Measurements from ENCODE around the gene VEZT. TPM values are rescaled to one million over a fixed set of nuclear protein-coding genes. Genes with fewer than 3 reads are reported as not detected.
"Not testable (repeated sequence)": the region's sequence is repeated elsewhere in the genome, so short reads cannot be mapped to it uniquely, and the experiment has no call there.

The VEZT gene
- total RNA-seq, 2 donors from 2014 or later: 35.5 to 63.1 TPM

GRCh38 chr12:95193139-95193538 is 24.5 kb upstream of the VEZT start:
- DNase-seq (ENCODE audit: low spot score in 2 of 2): no peak
- no peak for ATAC-seq
- Mint-ChIP-seq H3K36me3 (no peaks in the 10 kb centered on the region), H3K27ac (no peak overlapping the region), H3K9me3 (no peaks in the 10 kb centered on the region)

- ATAC-seq: no peak
- Mint-ChIP-seq H3K9me3 (no peaks in the 10 kb centered on the region), H3K36me3 (no peaks in the 10 kb centered on the region), H3K27ac (no peak overlapping the region)
- no peak for DNase-seq (ENCODE audit: low spot score in 2 of 2)
These were observed 22.5 kb upstream of the VEZT start for GRCh38 chr12:95195122-95195521.

GRCh38 chr12:95196875-95197569 is 20.6 kb upstream of the VEZT start:
- H3K27ac Mint-ChIP-seq; H3K36me3 Mint-ChIP-seq; H3K9me3 Mint-ChIP-seq; DNase-seq (ENCODE audit: low spot score in 2 of 2); ATAC-seq: not testable (repeated sequence)

- DNase-seq (ENCODE audit: low spot score in 2 of 2) (no peak), ATAC-seq (no peak)
These were observed 20.0 kb upstream of the VEZT start for GRCh38 chr12:95197636-95198035.

GRCh38 chr12:95198914-95199313 is 18.7 kb upstream of the VEZT start:
- ATAC-seq (no peak), DNase-seq (ENCODE audit: low spot score in 2 of 2) (no peak)
- Mint-ChIP-seq H3K36me3 (no peaks in the 10 kb centered on the region), H3K27ac (no peak overlapping the region), H3K9me3 (no peaks in the 10 kb centered on the region)

More at GRCh38 chr12:95197636-95198035, 20.0 kb upstream of the VEZT start:
- no peak overlapping the region for H3K27ac Mint-ChIP-seq
- H3K9me3 Mint-ChIP-seq: no peaks in the 10 kb centered on the region
- no peaks in the 10 kb centered on the region for H3K36me3 Mint-ChIP-seq

GRCh38 chr12:95200128-95200894 is 17.3 kb upstream of the VEZT start:
- no peak for DNase-seq (ENCODE audit: low spot score in 2 of 2)
- H3K9me3 Mint-ChIP-seq: no peaks in the 10 kb centered on the region
- no peaks in the 10 kb centered on the region for H3K36me3 Mint-ChIP-seq
- no peak overlapping the region for H3K27ac Mint-ChIP-seq
- no peak for ATAC-seq

GRCh38 chr12:95201056-95201670 is 16.4 kb upstream of the VEZT start:
- no peak overlapping the region for H3K27ac Mint-ChIP-seq
- no peak for DNase-seq (ENCODE audit: low spot score in 2 of 2)
- no peaks in the 10 kb centered on the region for H3K9me3 Mint-ChIP-seq
- ATAC-seq: no peak
- no peaks in the 10 kb centered on the region for H3K36me3 Mint-ChIP-seq

GRCh38 chr12:95202691-95203486 is 14.7 kb upstream of the VEZT start:
- Mint-ChIP-seq H3K9me3 (no peaks in the 10 kb centered on the region), H3K36me3 (no peaks in the 10 kb centered on the region), H3K27ac (no peak overlapping the region)
- no peak for ATAC-seq
- no peak for DNase-seq (ENCODE audit: low spot score in 2 of 2)

- Mint-ChIP-seq H3K27ac (no peak overlapping the region), H3K36me3 (no peaks in the 10 kb centered on the region), H3K9me3 (no peaks in the 10 kb centered on the region)
- ATAC-seq (no peak), DNase-seq (ENCODE audit: low spot score in 2 of 2) (no peak)
These were observed 14.0 kb upstream of the VEZT start for GRCh38 chr12:95203487-95204030.

- Mint-ChIP-seq H3K9me3 (no peaks in the 10 kb centered on the region), H3K27ac (peak overlapping the region; percentile 7 to 75), H3K36me3 (no peaks in the 10 kb centered on the region)
- no peak for DNase-seq (ENCODE audit: low spot score in 2 of 2)
- peak; percentile 43 to 46 for ATAC-seq
These were observed 13.3 kb upstream of the VEZT start for GRCh38 chr12:95204141-95204866.

GRCh38 chr12:95205016-95205624 is 12.5 kb upstream of the VEZT start:
- Mint-ChIP-seq H3K9me3 (no peaks in the 10 kb centered on the region), H3K27ac (no peak overlapping the region), H3K36me3 (no peaks in the 10 kb centered on the region)
- DNase-seq (ENCODE audit: low spot score in 2 of 2): no peak
- no peak for ATAC-seq

GRCh38 chr12:95205685-95206084 is 11.9 kb upstream of the VEZT start:
- no peak overlapping the region for H3K27ac Mint-ChIP-seq

GRCh38 chr12:95206916-95207315 is 10.7 kb upstream of the VEZT start:
- Mint-ChIP-seq H3K36me3 (no peaks in the 10 kb centered on the region), H3K9me3 (no peaks in the 10 kb centered on the region)
- no peak for DNase-seq (ENCODE audit: low spot score in 2 of 2)

More at GRCh38 chr12:95205685-95206084, 11.9 kb upstream of the VEZT start:
- no peaks in the 10 kb centered on the region for H3K9me3 Mint-ChIP-seq
- DNase-seq (ENCODE audit: low spot score in 2 of 2) (no peak), ATAC-seq (no peak)
- no peaks in the 10 kb centered on the region for H3K36me3 Mint-ChIP-seq

GRCh38 chr12:95207407-95207806 is 10.2 kb upstream of the VEZT start:
- H3K36me3 Mint-ChIP-seq: no peaks in the 10 kb centered on the region
- no peak for ATAC-seq
- no peak overlapping the region for H3K27ac Mint-ChIP-seq
- DNase-seq (ENCODE audit: low spot score in 2 of 2): no peak
- H3K9me3 Mint-ChIP-seq: no peaks in the 10 kb centered on the region

More at GRCh38 chr12:95206916-95207315, 10.7 kb upstream of the VEZT start:
- ATAC-seq: no peak
- H3K27ac Mint-ChIP-seq: no peak overlapping the region

- no peak overlapping the region for H3K27ac Mint-ChIP-seq
- no peak for ATAC-seq
- no peaks in the 10 kb centered on the region for H3K36me3 Mint-ChIP-seq
- DNase-seq (ENCODE audit: low spot score in 2 of 2): no peak
- no peaks in the 10 kb centered on the region for H3K9me3 Mint-ChIP-seq
These were observed 8.9 kb upstream of the VEZT start for GRCh38 chr12:95208678-95209077.

GRCh38 chr12:95212586-95212985 is 5.0 kb upstream of the VEZT start:
- H3K9me3 Mint-ChIP-seq: no peaks in the 10 kb centered on the region
- no peak overlapping the region for H3K27ac Mint-ChIP-seq
- no peak for DNase-seq (ENCODE audit: low spot score in 2 of 2)
- H3K36me3 Mint-ChIP-seq: peaks cover 3 to 9% of the 10 kb centered on the region in 2 donors
- no peak for ATAC-seq
